Activated CD8-positive, alpha-beta memory T cell treated with anti-CD3 and anti-CD28 coated beads, Interleukin-2, amount 50 U/mL, for 48 hours (primary cell): Measurements from ENCODE around the gene DMTF1.
"Not testable (repeated sequence)": the region's sequence is repeated elsewhere in the genome, so short reads cannot be mapped to it uniquely, and the experiment has no call there.

Experiments used
- DNase-seq: peaks from one replicate; pipeline ENCODE4 v3.0.0-alpha.2; 2020

DMTF1 gene

GRCh38 chr7:87202208-87202607, 50.0 kb downstream of the DMTF1 start:
- DNase-seq = no peak

GRCh38 chr7:87202705-87203104, 50.5 kb downstream of the DMTF1 start:
- no peak for DNase-seq

GRCh38 chr7:87203929-87204328, 51.7 kb downstream of the DMTF1 start:
- not testable (repeated sequence) for DNase-seq

GRCh38 chr7:87204933-87205332, 52.7 kb downstream of the DMTF1 start:
- DNase-seq = no peak

GRCh38 chr7:87205701-87206100, 53.4 kb downstream of the DMTF1 start:
- not testable (repeated sequence) for DNase-seq

- no peak for DNase-seq
Observed at GRCh38 chr7:87206361-87206760, 54.1 kb downstream of the DMTF1 start.

GRCh38 chr7:87209295-87209924, 57.2 kb downstream of the DMTF1 start:
- no peak for DNase-seq

GRCh38 chr7:87210506-87210905, 58.3 kb downstream of the DMTF1 start:
- DNase-seq = no peak

GRCh38 chr7:87212498-87212897, 60.2 kb downstream of the DMTF1 start:
- DNase-seq = no peak

- no peak for DNase-seq
Observed at GRCh38 chr7:87213252-87213651, 61.0 kb downstream of the DMTF1 start.

GRCh38 chr7:87213811-87214210, 61.6 kb downstream of the DMTF1 start:
- no peak for DNase-seq

- DNase-seq = no peak
Observed at GRCh38 chr7:87215046-87215445, 62.8 kb downstream of the DMTF1 start.

- no peak for DNase-seq
Observed at GRCh38 chr7:87216701-87217508, 64.7 kb downstream of the DMTF1 start.

- DNase-seq = no peak
Observed at GRCh38 chr7:87217983-87218653, 65.9 kb downstream of the DMTF1 start.

- DNase-seq = no peak
Observed at GRCh38 chr7:87218796-87219544, 66.7 kb downstream of the DMTF1 start.

- peak; percentile 87 for DNase-seq
Observed at GRCh38 chr7:87219545-87220025, 67.3 kb downstream of the DMTF1 start, which contains the start of gene TMEM243. TSS of gene TMEM243 (minus strand) at chr7:87219732. CDS start at chr7:87219503, 229 bp downstream.

- peak; percentile 90 for DNase-seq
Observed at GRCh38 chr7:87220026-87220733, 67.9 kb downstream of the DMTF1 start.

GRCh38 chr7:87220734-87221215, 68.5 kb downstream of the DMTF1 start:
- DNase-seq = no peak

- no peak for DNase-seq
Observed at GRCh38 chr7:87223666-87224065, 71.4 kb downstream of the DMTF1 start.

- no peak for DNase-seq
Observed at GRCh38 chr7:87225696-87226095, 73.4 kb downstream of the DMTF1 start.

- no peak for DNase-seq
Observed at GRCh38 chr7:87226495-87226894, 74.2 kb downstream of the DMTF1 start.

GRCh38 chr7:87231258-87231657, 79.0 kb downstream of the DMTF1 start:
- DNase-seq = no peak
